HG03045 (cell line): ENCODE data around the gene FGF2.
"Not testable (repeated sequence)": the region's sequence is repeated elsewhere in the genome, so short reads cannot be mapped to it uniquely, and the experiment has no call there.

Experiments
- ATAC-seq: cut with Tn5 transposase; IDR thresholded peaks from one replicate; pipeline ENCODE4 v1.9.1; 2021; ENCODE audit warnings: mild to moderate bottlenecking, moderate library complexity; ENCODE audit not compliant: unreplicated experiment

FGF2 gene

DNA sequence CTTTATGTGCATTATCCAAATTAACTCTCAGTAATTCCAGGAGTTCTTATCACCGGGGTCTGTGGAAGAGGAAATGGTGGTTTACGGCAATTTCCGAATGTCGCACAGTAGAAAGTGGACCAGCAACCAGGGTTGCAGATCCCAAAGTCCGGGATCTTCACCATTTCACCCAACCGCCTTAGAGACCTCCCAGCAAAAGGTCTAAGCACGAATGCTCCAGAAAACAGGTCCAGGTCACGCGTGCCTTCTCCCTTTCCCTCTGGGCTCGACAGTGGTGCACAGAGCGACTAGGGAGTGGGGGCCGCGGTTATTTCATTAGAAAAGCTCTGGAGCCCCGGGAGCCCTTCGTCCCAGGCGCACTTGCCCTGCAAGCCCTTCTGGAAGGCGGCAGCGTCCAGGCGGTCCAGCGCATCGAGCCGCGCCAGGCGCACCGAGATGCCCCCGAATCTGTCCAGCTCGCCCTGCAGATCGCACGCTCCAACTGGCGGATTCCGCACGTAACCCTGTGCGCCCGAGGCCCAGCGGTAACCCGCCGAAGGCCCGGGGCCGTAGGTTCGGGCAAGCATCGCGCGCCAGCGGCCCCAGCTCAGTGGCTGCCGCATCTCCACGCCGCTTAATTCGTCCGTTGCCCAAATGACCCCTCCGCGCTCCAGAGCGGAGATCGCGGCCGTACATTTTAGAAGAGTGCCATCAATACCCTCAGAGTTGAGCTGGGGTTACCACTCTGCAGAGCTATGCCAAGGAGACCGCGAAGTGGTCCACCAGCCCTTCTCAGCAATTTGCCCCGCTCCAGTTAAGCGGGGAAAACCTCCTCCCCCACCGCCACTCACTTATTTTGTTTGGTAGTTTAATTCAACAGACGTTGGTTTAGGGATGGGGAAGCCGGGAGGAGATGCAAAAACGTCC, 95.6 kb downstream of the FGF2 start, which contains the start of gene NUDT6:
TSS of gene NUDT6 (minus strand) at position 627 of the 906 bp plus-strand sequence. CDS start at position 602, 25 bp downstream.
- ATAC-seq, result peak; percentile 72

GRCh38 chr4:122922877-122923511, 96.4 kb downstream of the FGF2 start:
- ATAC-seq, result peak; percentile 97

- no peak for ATAC-seq
Measured at GRCh38 chr4:122928930-122929329, 102.3 kb downstream of the FGF2 start.

DNA sequence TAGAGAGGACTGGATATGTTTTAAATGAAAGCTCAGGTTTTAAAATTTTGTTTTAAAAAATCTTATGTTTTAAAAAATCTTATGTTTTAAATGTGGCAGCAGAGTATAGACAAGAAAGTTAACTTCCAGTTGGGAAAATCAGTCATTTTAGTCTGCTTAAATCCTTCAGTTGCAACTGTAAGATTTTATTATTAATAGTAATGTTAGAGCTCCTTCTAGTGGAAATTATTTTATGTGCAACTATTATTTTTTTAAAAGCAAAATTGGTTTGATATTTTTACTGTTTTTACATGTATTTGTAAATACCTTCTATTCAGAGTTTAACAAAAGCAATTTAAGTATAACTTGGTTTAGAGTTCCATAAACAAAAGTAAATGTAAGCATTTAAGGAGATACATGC, 104.2 kb downstream of the FGF2 start:
- no peak for ATAC-seq

GRCh38 chr4:122932763-122933162, 106.1 kb downstream of the FGF2 start:
- no peak for ATAC-seq

GRCh38 chr4:122945136-122945535, 118.5 kb downstream of the FGF2 start:
- ATAC-seq, result not testable (repeated sequence)

GRCh38 chr4:122946142-122946541, 119.5 kb downstream of the FGF2 start:
- no peak for ATAC-seq
